Left colon (tissue), 2 donors: ENCODE results near the gene CHGA. TPM values are rescaled to one million over a fixed set of nuclear protein-coding genes. Genes with fewer than 3 reads are reported as not detected.

Experiments
- ATAC-seq: fragments of 200-7000 bp; cut with Tn5 transposase; one replicate; pipeline ENCODE4 v1.9.1; 2020; ENCODE audit warnings: mild to moderate bottlenecking, moderate library complexity
- DNase-seq, 2 donors: peaks; one replicate each; pipeline ENCODE4 v3.0.0-alpha.2; 2020
- intact Hi-C, 2 donors: fragments of 100-400 bp; cut with DNase I in 1 of 2; cut with micrococcal nuclease in 1 of 2; formaldehyde crosslinking; loops; one replicate each; pipeline versions ENCODE4 v1.11.2 to v1.14.0; 2022; cut with DNase I, micrococcal nuclease
- total RNA-seq, 2 donors: library from RNA; stranded (reverse); fragmentation: NEBNext Ultra II Directional; extraction: Animal tissue kit (Norgen Biotek cat#: 25700); gene quantifications; one replicate each; pipeline ENCODE4 v1.2.1, GENCODE V29; 2021
- donor health status: DM: no; HTN: no; CAD: no.
- donor health status: DM: yes; HTN: yes; CAD: no.

CHGA gene
- total RNA-seq, 2 donors from 2014 or later: 218 to 343 TPM

GRCh38 chr14:92951261-92951660, 28.3 kb downstream of the CHGA start:
- intact Hi-C loops: loop anchor here in 1 of 2 donors (5.0 kb wide), 1 partner anchor 186 kb away; no protein-coding TSS in a partner anchor
- ATAC-seq (no peak), DNase-seq (no peak)

GRCh38 chr14:92951912-92952471, 29.0 kb downstream of the CHGA start:
- intact Hi-C loops: loop anchor here in 1 of 2 donors (5.0 kb wide), 1 partner anchor 185 kb away; no protein-coding TSS in a partner anchor
- DNase-seq (peak; percentile 63 to 87), ATAC-seq (peak; percentile 87)

GRCh38 chr14:92952481-92953298, 29.7 kb downstream of the CHGA start:
- no peak for DNase-seq
- ATAC-seq: no peak
- intact Hi-C loops: loop anchor here in 1 of 2 donors (5.0 kb wide), 1 partner anchor 185 kb away; no protein-coding TSS in a partner anchor

- ATAC-seq (no peak), DNase-seq (no peak)
- intact Hi-C loops: loop anchor here in 1 of 2 donors (5.0 kb wide), 1 partner anchor 184 kb away; no protein-coding TSS in a partner anchor
Observed at GRCh38 chr14:92953526-92953925, 30.6 kb downstream of the CHGA start.

- intact Hi-C loops: loop anchor here in 1 of 2 donors (5.0 kb wide), 1 partner anchor 182 kb away; no protein-coding TSS in a partner anchor
- no peak for ATAC-seq
- no peak for DNase-seq
Observed at GRCh38 chr14:92954933-92955332, 32.0 kb downstream of the CHGA start.

- DNase-seq (no peak), ATAC-seq (no peak)
- intact Hi-C loops: no loop called here
Observed at GRCh38 chr14:92955381-92955780, 32.4 kb downstream of the CHGA start.

GRCh38 chr14:92956961-92957360, 34.0 kb downstream of the CHGA start:
- no peak for ATAC-seq
- no peak for DNase-seq
- intact Hi-C loops: no loop called here

GRCh38 chr14:92958373-92959188, 35.6 kb downstream of the CHGA start:
- ATAC-seq: no peak
- intact Hi-C loops: no loop called here
- DNase-seq: no peak

- intact Hi-C loops: no loop called here
Observed at GRCh38 chr14:92959189-92959531, 36.2 kb downstream of the CHGA start.

GRCh38 chr14:92959761-92960680, 37.1 kb downstream of the CHGA start:
- intact Hi-C loops: no loop called here
- DNase-seq: no peak

More at GRCh38 chr14:92959189-92959531, 36.2 kb downstream of the CHGA start:
- no peak for DNase-seq
- ATAC-seq: no peak

GRCh38 chr14:92960706-92961566, 38.0 kb downstream of the CHGA start:
- no peak for ATAC-seq
- no peak for DNase-seq
- intact Hi-C loops: no loop called here

More at GRCh38 chr14:92959761-92960680, 37.1 kb downstream of the CHGA start:
- ATAC-seq: no peak

GRCh38 chr14:92961567-92961855, 38.6 kb downstream of the CHGA start:
- ATAC-seq (no peak), DNase-seq (no peak)
- intact Hi-C loops: no loop called here

GRCh38 chr14:92962031-92962830, 39.3 kb downstream of the CHGA start:
- intact Hi-C loops: no loop called here
- DNase-seq: no peak
- no peak for ATAC-seq

GRCh38 chr14:92962831-92963095, 39.8 kb downstream of the CHGA start:
- DNase-seq: no peak
- no peak for ATAC-seq
- intact Hi-C loops: no loop called here

- no peak for DNase-seq
- ATAC-seq: peak; percentile 78
- intact Hi-C loops: no loop called here
Observed at GRCh38 chr14:92963301-92964123, 40.6 kb downstream of the CHGA start.
